Activated CD4-positive, alpha-beta T cell treated with anti-CD3 and anti-CD28 coated beads, Interleukin-2, Interleukin-4, amounts not matched to agents 100 ng/mL and 50 ng/mL, durations not matched to agents 16 hours and 8 hours (primary cell): ENCODE results near the gene CCDC167.

ENCODE experiments used
- DNase-seq: peaks from one replicate; pipeline ENCODE4 v3.0.0-alpha.2; 2020; ENCODE audit warnings: low spot score

CCDC167 gene

GRCh38 chr6:37489697-37490336, 9.9 kb downstream of the CCDC167 start:
- no peak for DNase-seq

GRCh38 chr6:37488476-37488875, 11.2 kb downstream of the CCDC167 start:
- peak; percentile 35 for DNase-seq

- no peak for DNase-seq
Measured at GRCh38 chr6:37487591-37488380, 11.9 kb downstream of the CCDC167 start.

GRCh38 chr6:37486121-37486839, 13.4 kb downstream of the CCDC167 start:
- no peak for DNase-seq

- no peak for DNase-seq
Measured at GRCh38 chr6:37485291-37485702, 14.4 kb downstream of the CCDC167 start.

- no peak for DNase-seq
Measured at GRCh38 chr6:37484786-37485170, 14.9 kb downstream of the CCDC167 start.

GRCh38 chr6:37483917-37484785, 15.5 kb downstream of the CCDC167 start:
- peak; percentile 60 for DNase-seq

GRCh38 chr6:37483252-37483901, 16.3 kb downstream of the CCDC167 start:
- no peak for DNase-seq

- DNase-seq = no peak
Measured at GRCh38 chr6:37482606-37483251, 17.0 kb downstream of the CCDC167 start.

- no peak for DNase-seq
Measured at GRCh38 chr6:37481711-37482605, 17.7 kb downstream of the CCDC167 start.

- no peak for DNase-seq
Measured at GRCh38 chr6:37480951-37481534, 18.6 kb downstream of the CCDC167 start.

- no peak for DNase-seq
Measured at GRCh38 chr6:37480118-37480736, 19.5 kb downstream of the CCDC167 start.

GRCh38 chr6:37479266-37479854, 20.3 kb downstream of the CCDC167 start:
- no peak for DNase-seq

- no peak for DNase-seq
Measured at GRCh38 chr6:37478827-37479226, 20.9 kb downstream of the CCDC167 start.

- DNase-seq = no peak
Measured at GRCh38 chr6:37477656-37478435, 21.8 kb downstream of the CCDC167 start.

GRCh38 chr6:37477191-37477590, 22.5 kb downstream of the CCDC167 start:
- DNase-seq = no peak

- no peak for DNase-seq
Measured at GRCh38 chr6:37474316-37474715, 25.4 kb downstream of the CCDC167 start.
